H1 (cell line): ENCODE measurements around the gene CYTL1. TPM values are rescaled to one million over a fixed set of nuclear protein-coding genes. Genes with fewer than 3 reads are reported as not detected.

ENCODE experiments used
- ASH2L ChIP-seq: fragments of 200-600, 300-600 bp; sonication (generic); IDR thresholded peaks from one replicate; pipeline ENCODE4 v1.7.1; 2017; ENCODE audit warnings: low read length
- ATF3 ChIP-seq: IDR thresholded peaks from 2 replicates; pipeline ENCODE4 v1.6.1; 2011; ENCODE audit warnings: low read depth, mild to moderate bottlenecking, low read length; ENCODE audit not compliant: insufficient read depth
- E2F6 ChIP-seq: IDR thresholded peaks from 2 replicates; pipeline ENCODE4 v1.6.1; 2012; ENCODE audit warnings: inconsistent platforms
- EGR1 ChIP-seq: IDR thresholded peaks from 2 replicates; pipeline ENCODE4 v1.6.1; 2011; ENCODE audit warnings: low read depth, low read length, borderline replicate concordance
- HDAC2 ChIP-seq, 2 experiments: fragments of 300-600 bp in 1 of 2; sonication (generic) in 1 of 2; IDR thresholded peaks; 2 replicates each; pipeline ENCODE4 v1.6.1; 2011 to 2012; ENCODE audit warnings: low read depth in 2 of 2, low read length in 2 of 2, mild to moderate bottlenecking in 2 of 2, moderate library complexity in 2 of 2, borderline replicate concordance in 1 of 2, inconsistent platforms in 1 of 2
- JUND ChIP-seq: IDR thresholded peaks from 2 replicates; pipeline ENCODE4 v1.6.1; 2011; ENCODE audit warnings: mild to moderate bottlenecking, improper control_type of control experiment, low read length
- SP4 ChIP-seq: IDR thresholded peaks from 2 replicates; pipeline ENCODE4 v1.6.1; 2012; ENCODE audit warnings: low read length, inconsistent platforms
- TAF7 ChIP-seq: optimal IDR thresholded peaks from 2 replicates; pipeline ENCODE3; 2011; ENCODE audit warnings: low read depth, mild to moderate bottlenecking, inconsistent platforms, low read length, moderate library complexity, borderline replicate concordance
- TEAD4 ChIP-seq: IDR thresholded peaks from 2 replicates; pipeline ENCODE4 v1.6.1; 2012; ENCODE audit warnings: low read depth, low read length, inconsistent platforms, mixed read lengths
- polyA plus RNA-seq, 7 experiments: library from polyadenylated mRNA; depleted of rRNA in 3 of 7; stranded (reverse) in 5 of 7; unstranded in 2 of 7; fragments of >200 nt in 5 of 7; fragments of 200-250 nt in 2 of 7; gene quantifications; 1 replicate in 5 of 7; 2 replicates in 1 of 7; 4 replicates in 1 of 7; pipeline versions ENCODE4 v1.2.1 to v1.2.3, GENCODE V29; 2011 to 2013; ENCODE audit warnings: missing spikeins in 2 of 7, mixed read lengths in 2 of 7
- total RNA-seq: library from RNA; stranded (reverse); fragmentation: NEBNext Ultra II Directional; extraction: Animal tissue kit (Norgen Biotek cat#: 25700); gene quantifications from 2 replicates; pipeline ENCODE4 v1.2.1, GENCODE V29; 2021
- TF ChIP-seq, protein P1 (sequence below): fragments of 300-600 bp; sonication (generic); IDR thresholded peaks from 2 replicates; pipeline ENCODE4 v1.7.1; 2012; ENCODE audit warnings: low read length, moderate library complexity, mild to moderate bottlenecking, inconsistent platforms; ENCODE audit not compliant: insufficient replicate concordance

The CYTL1 gene
- total and polyA plus RNA-seq, 2 of the 8 experiments (the other 6 are each of a cell fraction or from before 2014, with no cell fraction given) = 8.6 to 9.8 TPM

DNA sequence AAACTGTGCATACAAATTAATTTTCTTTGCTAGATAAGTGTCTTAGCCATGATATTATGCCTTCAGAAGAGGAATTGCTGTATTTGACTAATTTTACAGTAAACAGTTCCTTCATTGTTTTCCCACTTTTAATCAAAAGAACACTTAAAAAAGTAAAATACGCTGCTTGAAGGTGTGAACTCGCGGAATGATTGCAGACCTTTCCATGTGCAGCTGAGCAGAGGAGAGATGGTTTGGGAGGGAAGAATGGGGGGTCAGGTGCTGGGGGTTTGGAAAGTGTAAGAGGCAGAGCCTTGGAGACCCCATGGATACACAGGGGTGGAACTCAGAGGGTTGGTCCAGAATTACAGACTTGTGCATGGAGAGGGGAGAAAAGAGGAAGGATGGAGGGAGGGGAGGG is 15.3 kb downstream of the CYTL1 start (continued):
- TF ChIP-seq E2F6 (no peak), ATF3 (no peak), EGR1 (no peak), TAF7 (no peak), ASH2L (no peak), JUND (no peak), TEAD4 (no peak), SP4 (no peak), HDAC2 (IDR thresholded peaks at IDR 0.05; ENCODE audit: borderline replicate concordance in 1 of 2, low read depth in 2 of 2, low read length in 2 of 2) (no peak)
- TF ChIP-seq, protein P1, sequence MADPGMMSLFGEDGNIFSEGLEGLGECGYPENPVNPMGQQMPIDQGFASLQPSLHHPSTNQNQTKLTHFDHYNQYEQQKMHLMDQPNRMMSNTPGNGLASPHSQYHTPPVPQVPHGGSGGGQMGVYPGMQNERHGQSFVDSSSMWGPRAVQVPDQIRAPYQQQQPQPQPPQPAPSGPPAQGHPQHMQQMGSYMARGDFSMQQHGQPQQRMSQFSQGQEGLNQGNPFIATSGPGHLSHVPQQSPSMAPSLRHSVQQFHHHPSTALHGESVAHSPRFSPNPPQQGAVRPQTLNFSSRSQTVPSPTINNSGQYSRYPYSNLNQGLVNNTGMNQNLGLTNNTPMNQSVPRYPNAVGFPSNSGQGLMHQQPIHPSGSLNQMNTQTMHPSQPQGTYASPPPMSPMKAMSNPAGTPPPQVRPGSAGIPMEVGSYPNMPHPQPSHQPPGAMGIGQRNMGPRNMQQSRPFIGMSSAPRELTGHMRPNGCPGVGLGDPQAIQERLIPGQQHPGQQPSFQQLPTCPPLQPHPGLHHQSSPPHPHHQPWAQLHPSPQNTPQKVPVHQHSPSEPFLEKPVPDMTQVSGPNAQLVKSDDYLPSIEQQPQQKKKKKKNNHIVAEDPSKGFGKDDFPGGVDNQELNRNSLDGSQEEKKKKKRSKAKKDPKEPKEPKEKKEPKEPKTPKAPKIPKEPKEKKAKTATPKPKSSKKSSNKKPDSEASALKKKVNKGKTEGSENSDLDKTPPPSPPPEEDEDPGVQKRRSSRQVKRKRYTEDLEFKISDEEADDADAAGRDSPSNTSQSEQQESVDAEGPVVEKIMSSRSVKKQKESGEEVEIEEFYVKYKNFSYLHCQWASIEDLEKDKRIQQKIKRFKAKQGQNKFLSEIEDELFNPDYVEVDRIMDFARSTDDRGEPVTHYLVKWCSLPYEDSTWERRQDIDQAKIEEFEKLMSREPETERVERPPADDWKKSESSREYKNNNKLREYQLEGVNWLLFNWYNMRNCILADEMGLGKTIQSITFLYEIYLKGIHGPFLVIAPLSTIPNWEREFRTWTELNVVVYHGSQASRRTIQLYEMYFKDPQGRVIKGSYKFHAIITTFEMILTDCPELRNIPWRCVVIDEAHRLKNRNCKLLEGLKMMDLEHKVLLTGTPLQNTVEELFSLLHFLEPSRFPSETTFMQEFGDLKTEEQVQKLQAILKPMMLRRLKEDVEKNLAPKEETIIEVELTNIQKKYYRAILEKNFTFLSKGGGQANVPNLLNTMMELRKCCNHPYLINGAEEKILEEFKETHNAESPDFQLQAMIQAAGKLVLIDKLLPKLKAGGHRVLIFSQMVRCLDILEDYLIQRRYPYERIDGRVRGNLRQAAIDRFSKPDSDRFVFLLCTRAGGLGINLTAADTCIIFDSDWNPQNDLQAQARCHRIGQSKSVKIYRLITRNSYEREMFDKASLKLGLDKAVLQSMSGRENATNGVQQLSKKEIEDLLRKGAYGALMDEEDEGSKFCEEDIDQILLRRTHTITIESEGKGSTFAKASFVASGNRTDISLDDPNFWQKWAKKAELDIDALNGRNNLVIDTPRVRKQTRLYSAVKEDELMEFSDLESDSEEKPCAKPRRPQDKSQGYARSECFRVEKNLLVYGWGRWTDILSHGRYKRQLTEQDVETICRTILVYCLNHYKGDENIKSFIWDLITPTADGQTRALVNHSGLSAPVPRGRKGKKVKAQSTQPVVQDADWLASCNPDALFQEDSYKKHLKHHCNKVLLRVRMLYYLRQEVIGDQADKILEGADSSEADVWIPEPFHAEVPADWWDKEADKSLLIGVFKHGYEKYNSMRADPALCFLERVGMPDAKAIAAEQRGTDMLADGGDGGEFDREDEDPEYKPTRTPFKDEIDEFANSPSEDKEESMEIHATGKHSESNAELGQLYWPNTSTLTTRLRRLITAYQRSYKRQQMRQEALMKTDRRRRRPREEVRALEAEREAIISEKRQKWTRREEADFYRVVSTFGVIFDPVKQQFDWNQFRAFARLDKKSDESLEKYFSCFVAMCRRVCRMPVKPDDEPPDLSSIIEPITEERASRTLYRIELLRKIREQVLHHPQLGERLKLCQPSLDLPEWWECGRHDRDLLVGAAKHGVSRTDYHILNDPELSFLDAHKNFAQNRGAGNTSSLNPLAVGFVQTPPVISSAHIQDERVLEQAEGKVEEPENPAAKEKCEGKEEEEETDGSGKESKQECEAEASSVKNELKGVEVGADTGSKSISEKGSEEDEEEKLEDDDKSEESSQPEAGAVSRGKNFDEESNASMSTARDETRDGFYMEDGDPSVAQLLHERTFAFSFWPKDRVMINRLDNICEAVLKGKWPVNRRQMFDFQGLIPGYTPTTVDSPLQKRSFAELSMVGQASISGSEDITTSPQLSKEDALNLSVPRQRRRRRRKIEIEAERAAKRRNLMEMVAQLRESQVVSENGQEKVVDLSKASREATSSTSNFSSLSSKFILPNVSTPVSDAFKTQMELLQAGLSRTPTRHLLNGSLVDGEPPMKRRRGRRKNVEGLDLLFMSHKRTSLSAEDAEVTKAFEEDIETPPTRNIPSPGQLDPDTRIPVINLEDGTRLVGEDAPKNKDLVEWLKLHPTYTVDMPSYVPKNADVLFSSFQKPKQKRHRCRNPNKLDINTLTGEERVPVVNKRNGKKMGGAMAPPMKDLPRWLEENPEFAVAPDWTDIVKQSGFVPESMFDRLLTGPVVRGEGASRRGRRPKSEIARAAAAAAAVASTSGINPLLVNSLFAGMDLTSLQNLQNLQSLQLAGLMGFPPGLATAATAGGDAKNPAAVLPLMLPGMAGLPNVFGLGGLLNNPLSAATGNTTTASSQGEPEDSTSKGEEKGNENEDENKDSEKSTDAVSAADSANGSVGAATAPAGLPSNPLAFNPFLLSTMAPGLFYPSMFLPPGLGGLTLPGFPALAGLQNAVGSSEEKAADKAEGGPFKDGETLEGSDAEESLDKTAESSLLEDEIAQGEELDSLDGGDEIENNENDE = no peak
